Measurements from ENCODE around the gene MTX3. TPM values are rescaled to one million over a fixed set of nuclear protein-coding genes. Genes with fewer than 3 reads are reported as not detected.

MTX3 gene
- polyA plus RNA-seq, 3 donors: 0.43 to 2.4 (median 0.68) TPM

- 90% methylated on average over 2 of the region's 3 CpGs for WGBS (ENCODE audit: insufficient coverage)
- DNase-seq: no peak
- intact Hi-C loops (cut with micrococcal nuclease): no loop called here
These were observed 52.6 kb downstream of the MTX3 start for GRCh38 chr5:79938468-79938867.

GRCh38 chr5:79936646-79937216 is 54.3 kb downstream of the MTX3 start:
- no peak overlapping the region for H2AFZ ChIP-seq (ENCODE audit: insufficient read depth, low read depth, low read length, poor library complexity, severe bottlenecking)
- Mint-ChIP-seq H3K4me1 (no peaks in the 10 kb centered on the region), H3K9me3 (peaks cover 0 to 3% (median 0%) of the 10 kb centered on the region in 7 donors), H3K27me3 (ENCODE audit: low read depth in 3 of 3) (peaks cover 2 to 9% (median 4%) of the 10 kb centered on the region in 3 donors), H3K27ac (peak overlapping the region in 1 of 7 donors; percentile 23), H3K4me3 (no peak overlapping the region), H3K36me3 (no peaks in the 10 kb centered on the region)
- H3K27ac ChIP-seq (ENCODE audit: low read depth in 1 of 2, low read length in 2 of 2): no peak overlapping the region
- H4K20me1 ChIP-seq (ENCODE audit: insufficient read depth, low read length): no peaks in the 10 kb centered on the region
- H3K4me2 ChIP-seq (replicated peaks; ENCODE audit: extremely low read depth, low read length, poor library complexity, severe bottlenecking): no peak overlapping the region
- TF ChIP-seq, protein P1, sequence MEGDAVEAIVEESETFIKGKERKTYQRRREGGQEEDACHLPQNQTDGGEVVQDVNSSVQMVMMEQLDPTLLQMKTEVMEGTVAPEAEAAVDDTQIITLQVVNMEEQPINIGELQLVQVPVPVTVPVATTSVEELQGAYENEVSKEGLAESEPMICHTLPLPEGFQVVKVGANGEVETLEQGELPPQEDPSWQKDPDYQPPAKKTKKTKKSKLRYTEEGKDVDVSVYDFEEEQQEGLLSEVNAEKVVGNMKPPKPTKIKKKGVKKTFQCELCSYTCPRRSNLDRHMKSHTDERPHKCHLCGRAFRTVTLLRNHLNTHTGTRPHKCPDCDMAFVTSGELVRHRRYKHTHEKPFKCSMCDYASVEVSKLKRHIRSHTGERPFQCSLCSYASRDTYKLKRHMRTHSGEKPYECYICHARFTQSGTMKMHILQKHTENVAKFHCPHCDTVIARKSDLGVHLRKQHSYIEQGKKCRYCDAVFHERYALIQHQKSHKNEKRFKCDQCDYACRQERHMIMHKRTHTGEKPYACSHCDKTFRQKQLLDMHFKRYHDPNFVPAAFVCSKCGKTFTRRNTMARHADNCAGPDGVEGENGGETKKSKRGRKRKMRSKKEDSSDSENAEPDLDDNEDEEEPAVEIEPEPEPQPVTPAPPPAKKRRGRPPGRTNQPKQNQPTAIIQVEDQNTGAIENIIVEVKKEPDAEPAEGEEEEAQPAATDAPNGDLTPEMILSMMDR (IDR thresholded peaks at IDR 0.05): no peak
- H3K36me3 ChIP-seq (replicated peaks in 1 of 2; ENCODE audit: control insufficient read depth in 1 of 2, insufficient read depth in 2 of 2, low read length in 2 of 2): no peaks in the 10 kb centered on the region
- intact Hi-C loops (cut with micrococcal nuclease): no loop called here
- no peaks in the 10 kb centered on the region for H3K4me1 ChIP-seq (ENCODE audit: control insufficient read depth in 1 of 2, insufficient read depth in 2 of 2, low read length in 2 of 2)
- no peak overlapping the region for H3K4me3 ChIP-seq (replicated peaks in 1 of 3; ENCODE audit: low read depth in 2 of 3, low read length in 3 of 3)
- WGBS (ENCODE audit: insufficient coverage): 100% methylated on average over 1 of the region's 3 CpGs
- peaks cover 0 to 3% of the 10 kb centered on the region in 2 donors for H3K9me3 ChIP-seq (replicated peaks in 1 of 2; ENCODE audit: control insufficient read depth in 1 of 2, insufficient read depth in 1 of 2, low read length in 2 of 2)
- no peaks in the 10 kb centered on the region for H3K79me2 ChIP-seq (ENCODE audit: insufficient read depth, low read length)
- no peak for DNase-seq
- H3K9ac ChIP-seq (ENCODE audit: insufficient read depth, low read length, poor library complexity, severe bottlenecking): no peak overlapping the region
- no peaks in the 10 kb centered on the region for H3K27me3 ChIP-seq (ENCODE audit: control insufficient read depth in 2 of 2, insufficient read depth in 2 of 2, low read length in 2 of 2)

More at GRCh38 chr5:79938468-79938867, 52.6 kb downstream of the MTX3 start:
- H3K4me1 Mint-ChIP-seq: no peaks in the 10 kb centered on the region
- TF ChIP-seq, protein P1 (IDR thresholded peaks at IDR 0.05): no peak
- Histone ChIP-seq H3K4me3 (replicated peaks in 1 of 3; ENCODE audit: low read depth in 2 of 3, low read length in 3 of 3) (no peak overlapping the region), H3K4me1 (ENCODE audit: control insufficient read depth in 1 of 2, insufficient read depth in 2 of 2, low read length in 2 of 2) (no peaks in the 10 kb centered on the region), H3K27me3 (ENCODE audit: control insufficient read depth in 2 of 2, insufficient read depth in 2 of 2, low read length in 2 of 2) (no peaks in the 10 kb centered on the region), H3K36me3 (replicated peaks in 1 of 2; ENCODE audit: control insufficient read depth in 1 of 2, insufficient read depth in 2 of 2, low read length in 2 of 2) (no peaks in the 10 kb centered on the region), H3K4me2 (replicated peaks; ENCODE audit: extremely low read depth, low read length, poor library complexity, severe bottlenecking) (no peak overlapping the region), H3K9me3 (replicated peaks in 1 of 2; ENCODE audit: control insufficient read depth in 1 of 2, insufficient read depth in 1 of 2, low read length in 2 of 2) (peaks cover 0 to under 1% of the 10 kb centered on the region in 2 donors), H3K9ac (ENCODE audit: insufficient read depth, low read length, poor library complexity, severe bottlenecking) (no peak overlapping the region), H4K20me1 (ENCODE audit: insufficient read depth, low read length) (no peaks in the 10 kb centered on the region), H3K79me2 (ENCODE audit: insufficient read depth, low read length) (no peaks in the 10 kb centered on the region), H3K27ac (ENCODE audit: low read depth in 1 of 2, low read length in 2 of 2) (no peak overlapping the region), H2AFZ (ENCODE audit: insufficient read depth, low read depth, low read length, poor library complexity, severe bottlenecking) (no peak overlapping the region)
- no peaks in the 10 kb centered on the region for H3K36me3 Mint-ChIP-seq
- H3K9me3 Mint-ChIP-seq: peaks cover 0 to 2% (median 0%) of the 10 kb centered on the region in 7 donors
- H3K4me3 Mint-ChIP-seq: no peak overlapping the region
- H3K27ac Mint-ChIP-seq: no peak overlapping the region
- H3K27me3 Mint-ChIP-seq (ENCODE audit: low read depth in 3 of 3): peaks cover 1 to 11% (median 6%) of the 10 kb centered on the region in 3 donors
